HL-60 (cell line): Measurements from ENCODE around the gene GOLT1A.

Source experiments
- DNase-seq, 2 experiments: peaks; one replicate each; pipeline ENCODE4 v3.0.0-alpha.2; 2010 to 2020; ENCODE audit warnings: low read depth in 1 of 2, low spot score in 1 of 2
- H3K27ac ChIP-seq: fragments of 250-450 bp; sonication (Bioruptor Pico); replicated peaks from 2 replicates; pipeline ENCODE4 v1.5.1; 2020; ENCODE audit warnings: mild to moderate bottlenecking, moderate library complexity
- H3K27me3 ChIP-seq: fragments of 250-450 bp; sonication (Bioruptor Pico); 2 replicates; pipeline ENCODE4 v1.5.1; 2021; ENCODE audit warnings: mild to moderate bottlenecking, moderate library complexity; ENCODE audit not compliant: insufficient read depth, poor library complexity, severe bottlenecking
- H3K4me3 ChIP-seq: replicated peaks from 2 replicates; pipeline ENCODE4 v1.5.1; 2011; ENCODE audit warnings: mild to moderate bottlenecking, control low read depth, low read length; ENCODE audit not compliant: insufficient read depth
- GABPA ChIP-seq: IDR thresholded peaks from 2 replicates; pipeline ENCODE4 v1.6.1; 2012; ENCODE audit warnings: low read depth
- POLR2AphosphoS5 ChIP-seq: IDR thresholded peaks from 2 replicates; pipeline ENCODE4 v1.6.1; 2012; ENCODE audit warnings: low read depth
- REST ChIP-seq: IDR thresholded peaks from 2 replicates; pipeline ENCODE4 v1.6.1; 2012; ENCODE audit warnings: low read depth; ENCODE audit not compliant: insufficient replicate concordance
- SPI1 ChIP-seq: IDR thresholded peaks from 2 replicates; pipeline ENCODE4 v1.6.1; 2012; ENCODE audit warnings: low read depth, mild to moderate bottlenecking, borderline replicate concordance
- TF ChIP-seq, protein P1 (sequence below): IDR thresholded peaks from one replicate; pipeline ENCODE4 v1.5.1; 2011; ENCODE audit warnings: low read length, control low read depth, inconsistent platforms; ENCODE audit not compliant: insufficient read depth

The GOLT1A gene

DNA sequence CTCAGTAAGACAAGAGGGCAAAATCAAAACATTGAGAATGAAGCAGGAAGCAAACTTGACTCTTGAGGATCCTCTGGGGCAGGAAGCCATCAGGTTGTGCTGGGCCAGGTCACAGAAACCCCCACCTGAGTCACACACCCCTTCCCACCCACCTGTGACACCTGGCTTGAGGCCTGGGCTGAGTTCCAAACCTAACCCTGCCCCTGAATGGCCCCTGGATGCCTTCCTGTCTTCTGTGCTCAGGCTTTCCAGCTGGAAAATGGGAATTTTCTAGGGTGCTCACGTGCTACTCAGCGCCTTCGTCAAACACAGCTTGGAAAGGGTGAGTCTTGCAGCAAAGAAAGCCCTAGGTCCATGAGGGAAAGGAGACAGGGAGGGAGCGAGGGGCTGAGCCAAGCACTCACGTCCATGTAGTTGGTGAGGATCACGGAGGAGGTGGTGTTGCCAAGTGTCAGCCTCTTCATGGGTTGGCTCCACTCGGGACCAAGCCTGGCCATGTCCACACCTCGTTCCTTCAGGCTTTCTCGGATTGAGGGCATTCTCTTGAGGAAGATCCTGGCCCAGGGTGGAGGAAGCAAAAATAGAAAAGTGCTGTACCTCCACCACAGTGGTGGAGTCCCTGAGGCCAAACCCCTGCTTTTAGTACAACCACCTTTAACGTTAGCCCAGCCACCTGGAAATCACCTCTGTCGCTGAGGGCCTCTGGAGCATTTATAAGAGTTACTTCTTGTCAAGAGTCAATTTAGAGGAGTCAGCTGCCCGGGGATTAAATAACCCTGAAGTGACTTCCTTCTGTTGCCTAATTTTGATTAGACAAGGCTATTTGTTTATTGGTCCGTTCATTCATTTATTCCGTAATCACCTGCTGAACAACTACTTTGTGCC is 51.9 kb downstream of the GOLT1A start:
- no peak for TF ChIP-seq POLR2AphosphoS5
- no peak for TF ChIP-seq REST
- TF ChIP-seq, protein P1, sequence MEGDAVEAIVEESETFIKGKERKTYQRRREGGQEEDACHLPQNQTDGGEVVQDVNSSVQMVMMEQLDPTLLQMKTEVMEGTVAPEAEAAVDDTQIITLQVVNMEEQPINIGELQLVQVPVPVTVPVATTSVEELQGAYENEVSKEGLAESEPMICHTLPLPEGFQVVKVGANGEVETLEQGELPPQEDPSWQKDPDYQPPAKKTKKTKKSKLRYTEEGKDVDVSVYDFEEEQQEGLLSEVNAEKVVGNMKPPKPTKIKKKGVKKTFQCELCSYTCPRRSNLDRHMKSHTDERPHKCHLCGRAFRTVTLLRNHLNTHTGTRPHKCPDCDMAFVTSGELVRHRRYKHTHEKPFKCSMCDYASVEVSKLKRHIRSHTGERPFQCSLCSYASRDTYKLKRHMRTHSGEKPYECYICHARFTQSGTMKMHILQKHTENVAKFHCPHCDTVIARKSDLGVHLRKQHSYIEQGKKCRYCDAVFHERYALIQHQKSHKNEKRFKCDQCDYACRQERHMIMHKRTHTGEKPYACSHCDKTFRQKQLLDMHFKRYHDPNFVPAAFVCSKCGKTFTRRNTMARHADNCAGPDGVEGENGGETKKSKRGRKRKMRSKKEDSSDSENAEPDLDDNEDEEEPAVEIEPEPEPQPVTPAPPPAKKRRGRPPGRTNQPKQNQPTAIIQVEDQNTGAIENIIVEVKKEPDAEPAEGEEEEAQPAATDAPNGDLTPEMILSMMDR = no peak
- TF ChIP-seq SPI1 = no peak
- no peak for TF ChIP-seq GABPA
- H3K27me3 ChIP-seq = no peaks in the 10 kb centered on the region
- DNase-seq = no peak
- no peak overlapping the region for H3K4me3 ChIP-seq
- no peak overlapping the region for H3K27ac ChIP-seq

DNA sequence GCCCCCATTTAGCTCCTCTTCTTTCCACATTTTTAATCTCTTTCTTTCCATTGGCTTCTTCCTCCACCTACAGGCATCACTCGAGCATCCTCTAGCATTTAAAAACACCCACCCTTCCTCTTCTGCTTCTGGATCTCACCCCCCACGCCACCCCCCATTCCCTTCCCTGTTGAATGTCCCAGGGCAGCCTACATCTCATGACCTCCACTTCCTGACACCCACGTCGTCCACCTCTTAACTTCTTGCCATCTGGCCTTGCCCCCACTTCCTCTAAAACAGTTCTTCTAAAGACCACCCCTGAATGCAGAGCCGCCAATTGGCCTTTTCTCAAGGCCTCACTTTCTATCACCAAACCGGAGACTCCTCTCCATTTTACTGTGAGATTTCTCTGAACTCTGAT is 55.8 kb downstream of the GOLT1A start:
- TF ChIP-seq POLR2AphosphoS5 (no peak), SPI1 (no peak), REST (no peak), GABPA (no peak)
- TF ChIP-seq, protein P1 = no peak
- DNase-seq = no peak
- Histone ChIP-seq H3K4me3 (no peak overlapping the region), H3K27me3 (peaks cover 6% of the 10 kb centered on the region), H3K27ac (no peak overlapping the region)

DNA sequence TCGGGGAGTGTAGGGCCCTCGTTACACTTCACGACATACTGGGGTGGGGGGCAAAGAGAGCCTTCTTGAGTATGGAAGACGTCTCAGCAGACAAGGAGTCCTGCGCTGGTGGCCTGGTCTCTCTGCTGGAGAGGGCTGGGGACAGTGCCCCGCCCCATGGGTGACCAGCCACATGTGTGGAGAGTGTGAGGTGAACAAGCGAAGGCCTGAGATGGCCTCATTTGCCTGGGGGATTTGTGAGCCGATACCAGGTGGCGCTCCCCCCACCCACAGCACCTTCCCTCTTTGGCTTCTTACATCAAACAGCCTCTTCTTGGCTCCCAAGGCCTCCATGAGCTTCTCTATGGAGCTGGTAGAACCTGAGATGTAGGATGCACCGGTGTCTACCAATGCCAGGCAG is 57.9 kb downstream of the GOLT1A start:
- H3K27ac ChIP-seq = no peak overlapping the region
- peaks cover 21% of the 10 kb centered on the region for H3K27me3 ChIP-seq
- TF ChIP-seq, protein P1 = no peak
- TF ChIP-seq POLR2AphosphoS5 (no peak), GABPA (no peak), SPI1 (no peak), REST (no peak)
- H3K4me3 ChIP-seq = no peak overlapping the region
- DNase-seq = no peak
